ENCODE results near the gene PRMT2. TPM values are rescaled to one million over a fixed set of nuclear protein-coding genes. Genes with fewer than 3 reads are reported as not detected.

PRMT2 gene
- total RNA-seq, 2 experiments from 2014 or later, result 54.4 to 58.2 TPM

GRCh38 chr21:46637952-46638746 is 2.7 kb downstream of the PRMT2 start:
- intact Hi-C loops (cut with micrococcal nuclease), result no loop called here
- POLR2A ChIA-PET, result interaction anchor here (1.0 to 7.4 kb wide), 4 partner anchors 18 to 139 kb away, joined by 3 to 52 read pairs (median 18); no protein-coding TSS in a partner anchor

DNA sequence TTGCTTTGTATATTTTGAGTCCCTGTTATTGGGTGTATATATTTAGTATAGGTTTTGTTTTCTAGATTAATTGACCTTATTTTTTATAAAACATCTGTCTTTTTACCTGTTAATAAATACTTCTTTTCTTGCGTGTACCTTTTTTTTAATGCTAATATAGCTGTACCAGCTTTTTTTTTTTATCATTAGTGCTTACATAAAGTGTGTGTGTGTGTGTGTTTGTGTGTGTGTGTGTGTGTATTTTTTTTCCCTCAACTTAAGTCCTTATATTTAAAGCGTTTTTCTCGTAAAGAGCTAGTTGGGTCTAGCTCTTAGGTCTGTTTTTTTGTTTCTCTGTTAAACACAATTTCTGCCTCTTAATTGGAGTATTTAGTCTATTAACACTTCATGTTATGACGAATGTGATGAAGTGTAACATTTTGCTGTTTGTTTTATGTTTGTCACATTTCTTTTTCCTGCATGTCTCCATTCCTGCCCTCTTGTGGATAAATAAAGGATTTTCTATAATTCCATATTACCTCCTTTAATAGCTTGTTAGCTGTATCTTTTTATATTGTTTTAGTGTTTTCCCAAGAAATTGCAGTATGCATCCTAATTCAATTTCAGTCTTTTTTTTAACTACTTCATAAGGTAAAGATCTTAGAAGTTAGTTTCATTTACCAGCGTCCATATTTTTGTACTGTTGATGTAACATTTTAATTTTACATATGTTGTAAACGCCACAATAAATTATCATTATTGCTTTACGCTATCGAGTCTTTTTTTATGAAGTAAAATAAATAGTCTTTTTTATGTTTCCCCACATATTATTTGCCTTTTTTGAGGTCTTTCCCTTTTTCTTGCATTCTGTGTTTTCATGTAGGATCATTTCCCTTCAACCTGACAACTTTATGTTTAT is 4.3 kb downstream of the PRMT2 start:
- POLR2A ChIA-PET, result no interaction called here
- H3K27me3 Mint-ChIP-seq, result no peaks in the 10 kb centered on the region

More at GRCh38 chr21:46637952-46638746, 2.7 kb downstream of the PRMT2 start:
- Mint-ChIP-seq H3K4me1 (ENCODE audit: low read depth) (peaks cover 70% of the 10 kb centered on the region), H3K27ac (peak overlapping the region; percentile 86), H3K27me3 (no peaks in the 10 kb centered on the region), H3K9me3 (no peaks in the 10 kb centered on the region), H3K4me3 (peak overlapping the region; percentile 69), H3K36me3 (ENCODE audit: low read depth) (peaks cover 33% of the 10 kb centered on the region)
- TF ChIP-seq, protein P1, sequence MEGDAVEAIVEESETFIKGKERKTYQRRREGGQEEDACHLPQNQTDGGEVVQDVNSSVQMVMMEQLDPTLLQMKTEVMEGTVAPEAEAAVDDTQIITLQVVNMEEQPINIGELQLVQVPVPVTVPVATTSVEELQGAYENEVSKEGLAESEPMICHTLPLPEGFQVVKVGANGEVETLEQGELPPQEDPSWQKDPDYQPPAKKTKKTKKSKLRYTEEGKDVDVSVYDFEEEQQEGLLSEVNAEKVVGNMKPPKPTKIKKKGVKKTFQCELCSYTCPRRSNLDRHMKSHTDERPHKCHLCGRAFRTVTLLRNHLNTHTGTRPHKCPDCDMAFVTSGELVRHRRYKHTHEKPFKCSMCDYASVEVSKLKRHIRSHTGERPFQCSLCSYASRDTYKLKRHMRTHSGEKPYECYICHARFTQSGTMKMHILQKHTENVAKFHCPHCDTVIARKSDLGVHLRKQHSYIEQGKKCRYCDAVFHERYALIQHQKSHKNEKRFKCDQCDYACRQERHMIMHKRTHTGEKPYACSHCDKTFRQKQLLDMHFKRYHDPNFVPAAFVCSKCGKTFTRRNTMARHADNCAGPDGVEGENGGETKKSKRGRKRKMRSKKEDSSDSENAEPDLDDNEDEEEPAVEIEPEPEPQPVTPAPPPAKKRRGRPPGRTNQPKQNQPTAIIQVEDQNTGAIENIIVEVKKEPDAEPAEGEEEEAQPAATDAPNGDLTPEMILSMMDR (IDR thresholded peaks at IDR 0.05), result no peak
- CTCF ChIA-PET, result interaction anchor here (1.6 to 1.9 kb wide), 6 partner anchors 9 to 180 kb away, joined by 4 to 6 read pairs (median 5); partner anchors contain the start of gene DIP2A
- ATAC-seq, result peak; percentile 15
- no peak for DNase-seq

GRCh38 chr21:46641656-46642055 is 6.2 kb downstream of the PRMT2 start:
- H3K4me1 Mint-ChIP-seq (ENCODE audit: low read depth), result peaks cover 54% of the 10 kb centered on the region
- intact Hi-C loops (cut with micrococcal nuclease), result no loop called here
- no peak for DNase-seq
- TF ChIP-seq, protein P1 (IDR thresholded peaks at IDR 0.05), result no peak
- ATAC-seq, result no peak
- POLR2A ChIA-PET, result interaction anchor here (0.6 to 1.3 kb wide), 2 partner anchors 15 to 25 kb away, joined by 3 to 4 read pairs; no protein-coding TSS in a partner anchor
- H3K4me3 Mint-ChIP-seq, result no peak overlapping the region
- H3K27me3 Mint-ChIP-seq, result no peaks in the 10 kb centered on the region
- peaks cover 56% of the 10 kb centered on the region for H3K36me3 Mint-ChIP-seq (ENCODE audit: low read depth)
- no peak overlapping the region for H3K27ac Mint-ChIP-seq
- CTCF ChIA-PET, result no interaction called here
- H3K9me3 Mint-ChIP-seq, result no peaks in the 10 kb centered on the region

More for the DNA sequence above, 4.3 kb downstream of the PRMT2 start:
- Mint-ChIP-seq H3K9me3 (no peaks in the 10 kb centered on the region), H3K4me3 (peak overlapping the region; percentile 55), H3K4me1 (ENCODE audit: low read depth) (peaks cover 55% of the 10 kb centered on the region), H3K27ac (peak overlapping the region; percentile 85), H3K36me3 (ENCODE audit: low read depth) (peaks cover 41% of the 10 kb centered on the region)
- CTCF ChIA-PET, result interaction anchor here (0.7 to 1.9 kb wide), 17 partner anchors 8 to 185 kb away, joined by 3 to 6 read pairs (median 4); partner anchors contain the start of gene DIP2A
- ATAC-seq (no peak), DNase-seq (no peak)
- intact Hi-C loops (cut with micrococcal nuclease), result no loop called here
- TF ChIP-seq, protein P1 (IDR thresholded peaks at IDR 0.05), result peak; percentile 41

DNA sequence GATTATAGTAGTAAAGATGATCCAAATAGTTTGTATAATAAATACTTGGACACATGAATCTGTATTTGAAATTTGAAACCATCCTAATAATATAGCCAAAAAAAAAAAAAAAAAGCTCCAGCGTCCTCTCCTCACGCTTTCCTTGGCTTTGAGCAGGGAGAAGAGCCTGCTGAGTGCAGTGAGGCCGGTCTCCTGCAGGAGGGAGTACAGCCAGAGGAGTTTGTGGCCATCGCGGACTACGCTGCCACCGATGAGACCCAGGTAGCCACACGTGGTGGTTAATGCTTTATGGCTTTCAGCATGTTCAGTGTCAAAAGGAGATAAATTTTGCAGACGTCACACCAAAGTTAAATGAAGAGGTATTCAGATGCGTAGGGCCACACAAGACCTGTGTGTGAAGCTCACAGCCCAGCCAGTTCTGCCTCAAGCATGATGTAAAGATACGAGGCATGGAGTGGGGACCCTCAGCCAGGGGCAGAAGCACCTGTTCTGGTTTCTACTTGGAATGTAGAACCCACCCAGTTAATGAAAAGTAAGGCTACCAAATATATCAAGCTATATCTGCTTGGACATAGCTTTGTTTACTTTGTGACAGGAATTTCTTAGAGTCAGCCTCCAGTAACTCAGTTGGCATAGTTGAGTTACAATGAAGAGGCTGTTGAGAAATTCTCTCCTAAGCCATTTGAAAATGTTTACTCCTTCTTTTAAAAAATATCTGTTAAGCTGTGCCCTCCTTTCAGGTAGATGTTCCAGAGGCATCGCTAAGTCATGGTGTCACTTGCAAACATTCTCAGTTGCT is 8.1 kb downstream of the PRMT2 start:
- H3K27ac Mint-ChIP-seq, result no peak overlapping the region
- DNase-seq, result no peak
- H3K36me3 Mint-ChIP-seq (ENCODE audit: low read depth), result peaks cover 68% of the 10 kb centered on the region
- intact Hi-C loops (cut with micrococcal nuclease), result no loop called here
- ChIA-PET POLR2A (interaction anchor here (1.0 to 2.2 kb wide), 5 partner anchors 8 to 184 kb away, joined by 3 to 6 read pairs (median 3); partner anchors contain the start of gene PRMT2), CTCF (interaction anchor here (0.7 to 1.3 kb wide), 3 partner anchors 11 to 13 kb away, joined by 3 to 4 read pairs (median 4); no protein-coding TSS in a partner anchor)
- peaks cover 54% of the 10 kb centered on the region for H3K4me1 Mint-ChIP-seq (ENCODE audit: low read depth)
- ATAC-seq, result no peak
- no peaks in the 10 kb centered on the region for H3K27me3 Mint-ChIP-seq
- TF ChIP-seq, protein P1 (IDR thresholded peaks at IDR 0.05), result no peak
- no peak overlapping the region for H3K4me3 Mint-ChIP-seq
- H3K9me3 Mint-ChIP-seq, result no peaks in the 10 kb centered on the region
